HG03066 (cell line): Measurements from ENCODE around the gene SLC43A3.

Experiments used
- ATAC-seq: cut with Tn5 transposase; IDR thresholded peaks from one replicate; pipeline ENCODE4 v1.9.1; 2021; ENCODE audit warnings: low read depth; ENCODE audit not compliant: unreplicated experiment

Gene SLC43A3

GRCh38 chr11:57390535-57390934 lies 36.4 kb downstream of the SLC43A3 start, which contains the start of gene PRG2:
PRG2 (minus strand) TSS chr11:57390650; CDS start chr11:57389944, 706 bp downstream.
- no peak for ATAC-seq

- no peak for ATAC-seq
These were observed 39.5 kb downstream of the SLC43A3 start for GRCh38 chr11:57387289-57388030.

- ATAC-seq: no peak
These were observed 40.6 kb downstream of the SLC43A3 start for GRCh38 chr11:57386178-57386940.

GRCh38 chr11:57380975-57381374 lies 45.9 kb downstream of the SLC43A3 start, which contains the start of gene PRG3:
PRG3 (minus strand) TSS chr11:57381150; CDS start chr11:57380708, 442 bp downstream.
- no peak for ATAC-seq

- no peak for ATAC-seq
These were observed 47.2 kb downstream of the SLC43A3 start for GRCh38 chr11:57379732-57380131.

GRCh38 chr11:57378186-57378585 lies 48.7 kb downstream of the SLC43A3 start:
- no peak for ATAC-seq

GRCh38 chr11:57377107-57377506 lies 49.8 kb downstream of the SLC43A3 start:
- ATAC-seq: no peak

- ATAC-seq: no peak
These were observed 50.5 kb downstream of the SLC43A3 start for GRCh38 chr11:57376095-57377090.

- no peak for ATAC-seq
These were observed 51.4 kb downstream of the SLC43A3 start for GRCh38 chr11:57375490-57375889.

GRCh38 chr11:57374966-57375365 lies 52.0 kb downstream of the SLC43A3 start:
- no peak for ATAC-seq

- ATAC-seq: no peak
These were observed 53.8 kb downstream of the SLC43A3 start for GRCh38 chr11:57373146-57373545.

- no peak for ATAC-seq
These were observed 56.0 kb downstream of the SLC43A3 start for GRCh38 chr11:57370941-57371340.

- no peak for ATAC-seq
These were observed 56.7 kb downstream of the SLC43A3 start for GRCh38 chr11:57370251-57370650.

- ATAC-seq: no peak
These were observed 58.1 kb downstream of the SLC43A3 start for GRCh38 chr11:57368845-57369232.

GRCh38 chr11:57368106-57368844 lies 58.6 kb downstream of the SLC43A3 start:
- no peak for ATAC-seq

GRCh38 chr11:57364851-57365660 lies 61.9 kb downstream of the SLC43A3 start:
- no peak for ATAC-seq

- ATAC-seq: no peak
These were observed 63.5 kb downstream of the SLC43A3 start for GRCh38 chr11:57363131-57364080.

GRCh38 chr11:57361926-57362325 lies 65.0 kb downstream of the SLC43A3 start:
- no peak for ATAC-seq
